Skin epidermis (tissue), 12 donors: ENCODE measurements around the gene CADM2.
"Not testable (repeated sequence)": the region's sequence is repeated elsewhere in the genome, so short reads cannot be mapped to it uniquely, and the experiment has no call there.

Experiments used
- H3K27ac ChIP-seq, 21 experiments: fragments of 200-600 bp; sonication (generic) in 11 of 21; one replicate each; pipeline ENCODE4 v1.5.0; 2020; ENCODE audit warnings: mild to moderate bottlenecking in 3 of 21, inconsistent platforms in 2 of 21, moderate library complexity in 2 of 21
- H3K4me3 ChIP-seq, 7 experiments: fragments of 200-600 bp; sonication (generic) in 2 of 7; one replicate each; pipeline ENCODE4 v1.5.0; 2020; ENCODE audit warnings: inconsistent platforms in 2 of 7, mild to moderate bottlenecking in 2 of 7, moderate library complexity in 1 of 7

Gene CADM2

DNA sequence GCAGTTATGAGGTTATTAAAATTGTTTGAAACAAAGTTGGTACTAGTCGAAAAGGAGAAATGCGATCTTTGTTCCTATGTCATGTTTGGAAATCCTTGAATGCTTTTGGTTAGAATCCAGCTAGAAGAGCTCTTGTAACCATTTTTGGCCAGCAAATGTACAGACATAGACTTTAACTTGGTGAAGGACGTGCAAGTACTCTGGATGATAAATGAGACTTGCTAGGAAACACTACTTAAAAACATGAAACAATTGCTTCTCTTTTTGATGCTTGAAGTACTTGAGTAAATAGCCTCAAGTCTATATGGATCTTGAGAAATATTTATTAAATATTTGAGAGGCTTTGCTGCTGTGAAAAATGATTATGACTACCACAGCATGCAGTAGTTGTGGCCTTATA lies 95.8 kb downstream of the CADM2 start:
- Histone ChIP-seq H3K4me3 (no peak overlapping the region), H3K27ac (no peak overlapping the region)

DNA sequence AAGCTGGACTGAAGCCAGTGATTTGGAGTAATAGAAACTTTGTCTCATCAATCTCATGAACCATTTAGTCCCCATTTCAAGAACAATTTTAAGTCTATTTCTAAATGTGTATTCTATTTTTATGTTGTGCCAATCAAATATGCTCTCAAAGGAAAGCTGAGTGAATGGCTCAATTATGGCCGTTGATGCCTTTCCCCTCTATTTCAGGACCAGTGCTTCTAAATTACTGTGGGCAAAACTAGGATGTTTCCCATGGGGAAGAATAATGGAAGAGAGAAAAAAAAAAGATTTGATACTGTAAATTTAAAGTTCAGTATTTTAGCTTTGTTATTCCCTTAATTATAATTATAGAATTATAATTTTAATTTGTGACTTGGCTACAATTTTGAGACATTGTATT lies 110.1 kb downstream of the CADM2 start:
- Histone ChIP-seq H3K4me3 (no peak overlapping the region), H3K27ac (no peak overlapping the region)

GRCh38 chr3:85074003-85074402 lies 115.2 kb downstream of the CADM2 start:
- no peak overlapping the region for H3K4me3 ChIP-seq
- H3K27ac ChIP-seq: no peak overlapping the region

- H3K27ac ChIP-seq: no peak overlapping the region
- no peak overlapping the region for H3K4me3 ChIP-seq
These were observed 116.9 kb downstream of the CADM2 start for GRCh38 chr3:85075663-85076062.

DNA sequence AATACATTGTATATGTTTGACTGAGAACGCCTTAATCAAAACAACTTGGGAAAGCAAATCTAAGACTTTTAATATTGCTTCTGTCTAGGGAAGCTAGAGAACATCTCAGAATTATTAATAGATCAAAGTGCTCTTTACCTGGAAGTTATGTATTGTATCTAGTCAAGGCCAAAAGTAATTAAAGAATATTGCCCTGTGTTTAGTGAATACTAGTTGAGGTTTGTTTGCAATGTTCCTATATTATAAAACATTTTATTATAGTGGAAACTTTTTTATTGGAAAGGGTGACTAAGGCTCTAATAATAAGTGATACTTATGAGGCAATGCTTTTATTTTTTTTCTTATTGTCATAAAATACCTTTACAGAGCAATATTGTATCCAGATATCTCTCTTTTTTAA lies 118.2 kb downstream of the CADM2 start:
- Histone ChIP-seq H3K4me3 (no peak overlapping the region), H3K27ac (no peak overlapping the region)

DNA sequence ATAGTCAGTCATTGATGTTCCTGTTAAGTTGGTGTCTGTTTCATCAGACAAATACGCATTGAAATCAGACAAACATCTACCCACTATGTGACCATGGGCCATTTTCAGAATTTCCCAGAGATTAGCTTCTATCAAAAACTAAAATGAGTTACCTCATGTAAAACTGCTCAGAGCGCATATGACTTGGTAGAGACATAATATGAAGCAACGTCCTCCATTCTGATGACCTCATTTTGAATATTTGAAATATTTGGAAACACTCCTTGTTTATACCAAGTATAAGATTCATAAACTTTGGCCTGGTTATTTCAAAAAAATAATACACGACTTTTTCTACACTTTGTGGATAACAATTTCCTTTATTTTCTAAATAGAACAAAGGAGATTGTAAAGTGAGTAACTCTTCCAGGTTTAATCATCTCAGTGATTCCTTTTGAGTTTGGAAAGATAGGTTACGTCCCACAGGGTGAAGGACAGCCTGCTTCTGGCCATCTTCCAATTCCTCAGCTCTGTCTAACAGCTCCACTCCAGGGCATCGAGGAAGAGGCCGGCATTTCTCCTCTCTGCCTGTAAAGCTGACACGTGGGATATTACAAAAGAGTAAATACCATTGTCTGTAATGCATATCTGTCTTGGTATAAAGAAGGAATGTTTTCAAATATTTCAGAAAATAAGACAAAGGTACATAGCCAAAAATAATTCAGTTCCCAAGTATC lies 122.6 kb downstream of the CADM2 start:
- Histone ChIP-seq H3K4me3 (no peak overlapping the region), H3K27ac (no peak overlapping the region)

GRCh38 chr3:85090495-85090894 lies 131.7 kb downstream of the CADM2 start:
- Histone ChIP-seq H3K27ac (no peak overlapping the region), H3K4me3 (no peak overlapping the region)

DNA sequence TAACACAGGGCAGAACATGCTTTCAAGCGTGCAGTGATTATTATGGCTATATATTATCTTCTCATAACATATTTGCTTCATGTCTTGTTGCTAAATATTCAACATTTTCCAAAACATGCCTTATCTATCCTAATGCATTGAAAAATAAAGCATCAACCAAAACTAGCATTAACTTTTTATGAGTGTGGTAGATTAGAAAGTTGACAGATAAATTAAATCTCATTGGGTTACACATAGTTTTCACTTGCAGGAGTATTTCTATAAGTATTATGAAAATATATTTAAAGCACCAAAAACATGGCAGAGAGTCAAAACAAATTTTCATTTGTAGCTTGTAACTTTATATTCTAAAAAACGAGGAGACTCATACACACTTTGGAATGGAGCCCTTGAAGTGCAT lies 141.5 kb downstream of the CADM2 start:
- Histone ChIP-seq H3K4me3 (no peak overlapping the region), H3K27ac (no peak overlapping the region)

GRCh38 chr3:85102781-85103180 lies 144.0 kb downstream of the CADM2 start:
- Histone ChIP-seq H3K27ac (no peak overlapping the region), H3K4me3 (no peak overlapping the region)

- Histone ChIP-seq H3K4me3 (no peak overlapping the region), H3K27ac (no peak overlapping the region)
These were observed 151.6 kb downstream of the CADM2 start for GRCh38 chr3:85110393-85110792.

GRCh38 chr3:85120879-85121278 lies 162.1 kb downstream of the CADM2 start:
- Histone ChIP-seq H3K27ac (no peak overlapping the region), H3K4me3 (no peak overlapping the region)

- H3K4me3 ChIP-seq, H3K27ac ChIP-seq: not testable (repeated sequence)
These were observed 174.1 kb downstream of the CADM2 start for GRCh38 chr3:85132864-85133263.

DNA sequence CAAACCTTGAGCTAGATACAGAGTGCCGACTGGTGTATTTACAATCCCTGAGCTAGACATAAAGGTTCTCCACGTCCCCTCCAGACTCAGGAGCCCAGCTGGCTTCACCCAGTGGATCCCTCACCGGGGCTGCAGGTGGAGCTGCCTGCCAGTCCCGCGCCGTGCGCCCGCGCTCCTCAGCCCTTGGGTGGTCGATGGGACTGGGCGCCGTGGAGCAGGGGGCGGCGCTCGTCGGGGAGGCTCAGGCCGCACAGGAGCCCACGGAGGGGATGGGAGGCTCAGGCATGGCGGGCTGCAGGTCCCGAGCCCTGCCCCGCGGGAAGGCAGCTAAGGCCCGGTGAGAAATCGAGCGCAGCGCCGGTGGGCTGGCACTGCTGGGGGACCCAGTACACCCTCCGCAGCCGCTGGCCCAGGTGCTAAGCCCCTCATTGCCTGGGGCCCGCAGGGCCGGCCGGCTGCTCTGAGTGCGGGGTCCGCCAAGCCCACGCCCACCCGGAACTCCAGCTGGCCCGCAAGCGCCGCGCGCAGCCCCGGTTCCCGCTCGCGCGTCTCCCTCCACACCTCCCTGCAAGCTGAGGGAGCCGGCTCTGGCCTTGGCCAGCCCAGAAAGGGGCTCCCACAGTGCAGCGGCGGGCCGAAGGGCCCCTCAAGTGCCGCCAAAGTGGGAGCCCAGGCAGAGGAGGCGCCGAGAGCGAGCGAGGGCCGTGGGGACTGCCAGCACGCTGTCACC lies 175.1 kb downstream of the CADM2 start:
- not testable (repeated sequence) for H3K27ac ChIP-seq

GRCh38 chr3:85142626-85143025 lies 183.8 kb downstream of the CADM2 start:
- Histone ChIP-seq H3K27ac (no peak overlapping the region), H3K4me3 (no peak overlapping the region)

More for the DNA sequence above, 175.1 kb downstream of the CADM2 start:
- not testable (repeated sequence) for H3K4me3 ChIP-seq

GRCh38 chr3:85148036-85148435 lies 189.2 kb downstream of the CADM2 start:
- no peak overlapping the region for H3K27ac ChIP-seq
- no peak overlapping the region for H3K4me3 ChIP-seq

DNA sequence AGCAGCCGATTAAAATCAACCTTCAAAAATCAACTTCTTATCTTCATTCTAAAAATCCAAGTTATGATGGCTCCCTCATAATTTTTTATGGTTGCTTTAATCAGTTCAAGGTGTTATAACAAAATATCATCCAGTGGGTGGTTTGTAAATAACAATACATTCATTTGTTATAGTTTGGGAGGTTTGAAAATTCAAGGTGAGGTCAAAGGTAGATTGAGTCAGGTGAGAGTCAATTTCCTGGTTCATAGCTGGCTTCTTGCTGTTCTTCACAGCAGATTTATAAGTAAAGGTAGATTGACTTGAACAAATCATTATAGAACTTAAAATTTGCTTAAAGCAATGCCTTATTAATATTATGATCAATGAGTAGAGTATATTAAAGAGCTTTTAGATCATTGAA lies 192.8 kb downstream of the CADM2 start:
- no peak overlapping the region for H3K4me3 ChIP-seq

GRCh38 chr3:85153279-85153678 lies 194.5 kb downstream of the CADM2 start:
- not testable (repeated sequence) for H3K4me3 ChIP-seq, H3K27ac ChIP-seq

More for the DNA sequence above, 192.8 kb downstream of the CADM2 start:
- H3K27ac ChIP-seq: no peak overlapping the region

DNA sequence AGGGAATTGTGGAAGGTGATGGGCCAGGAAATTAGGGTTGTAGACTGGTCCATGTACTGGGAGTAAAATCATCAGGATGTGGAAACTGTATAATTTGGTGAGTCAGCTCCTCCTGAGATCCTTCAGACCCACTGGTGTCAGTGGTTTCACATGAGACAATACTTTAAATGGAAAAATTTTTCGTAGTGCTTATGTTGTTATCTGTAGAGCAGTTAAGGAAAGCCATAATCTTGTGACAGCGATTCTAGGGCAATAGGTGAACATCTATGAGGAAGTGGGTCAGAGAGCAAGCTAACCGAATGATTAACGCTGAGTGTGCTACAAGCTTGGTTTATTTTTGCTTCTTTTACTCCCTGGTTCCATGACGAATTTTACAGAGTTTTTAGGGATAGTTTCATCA lies 200.6 kb downstream of the CADM2 start:
- Histone ChIP-seq H3K27ac (no peak overlapping the region), H3K4me3 (no peak overlapping the region)

DNA sequence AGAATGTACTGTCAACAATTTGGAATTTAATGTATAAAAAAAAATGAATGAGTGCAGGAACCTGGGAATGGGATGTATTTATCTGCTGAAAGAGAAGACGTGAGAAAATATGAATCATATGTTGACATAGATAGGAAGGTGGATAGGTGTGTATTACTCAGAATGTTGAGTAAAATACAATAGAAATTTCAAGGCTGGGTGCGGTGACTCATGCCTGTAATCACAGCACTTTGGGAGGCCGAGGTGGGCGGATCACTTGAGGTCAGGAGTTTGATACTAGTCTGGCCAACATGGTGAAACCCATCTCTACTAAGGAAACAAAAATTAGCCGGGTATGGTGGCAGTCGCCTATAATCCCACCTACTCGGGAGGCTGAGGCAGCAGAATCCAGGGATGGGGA lies 202.8 kb downstream of the CADM2 start:
- Histone ChIP-seq H3K4me3 (no peak overlapping the region), H3K27ac (no peak overlapping the region)

GRCh38 chr3:85162905-85163304 lies 204.1 kb downstream of the CADM2 start:
- H3K4me3 ChIP-seq: no peak overlapping the region
- H3K27ac ChIP-seq: no peak overlapping the region

DNA sequence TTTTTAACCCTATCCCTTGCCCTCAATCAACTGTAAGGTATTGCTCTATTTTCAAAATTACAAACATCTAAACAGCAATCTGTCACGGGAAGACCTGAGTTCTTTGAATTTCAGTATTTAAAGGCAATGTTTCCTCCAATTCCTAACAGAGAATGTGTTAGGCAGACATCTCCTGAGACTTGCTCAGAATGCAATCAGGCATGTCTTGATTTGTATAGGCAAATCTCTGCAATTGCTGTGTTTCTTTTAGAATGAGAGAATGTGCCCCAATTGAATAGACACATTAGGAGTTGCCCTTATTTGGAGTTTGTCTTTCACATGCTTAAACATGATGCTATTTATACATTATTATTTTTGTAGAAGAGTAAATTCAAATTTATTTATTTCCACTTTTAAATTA lies 205.6 kb downstream of the CADM2 start:
- Histone ChIP-seq H3K27ac (no peak overlapping the region), H3K4me3 (no peak overlapping the region)

DNA sequence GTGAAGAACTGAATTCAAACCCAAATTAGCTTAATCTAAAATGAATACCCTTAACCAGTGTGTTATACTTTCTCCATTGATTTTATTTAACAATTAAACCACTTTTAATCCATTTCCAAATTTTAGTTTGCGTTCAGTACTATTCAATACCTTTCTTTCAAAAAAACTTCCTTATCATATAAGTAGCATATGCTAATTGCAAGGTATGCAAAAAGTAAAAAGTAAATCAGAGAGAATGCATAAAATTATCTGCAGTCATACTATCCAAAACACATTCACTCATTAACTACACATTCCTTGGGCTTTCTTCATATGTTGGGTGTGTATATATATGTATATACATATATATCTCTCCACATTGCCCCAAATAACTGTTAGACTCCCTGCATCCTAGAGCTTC lies 208.8 kb downstream of the CADM2 start:
- H3K27ac ChIP-seq: no peak overlapping the region
- H3K4me3 ChIP-seq: no peak overlapping the region
